ENCODE results near the gene AKAP7.
A peak's percentile ranks its signal among the peaks of the same experiment; 100 is the strongest.
"Not testable (repeated sequence)": the region's sequence is repeated elsewhere in the genome, so short reads cannot be mapped to it uniquely, and the experiment has no call there.

Gene AKAP7

GRCh38 chr6:131258010-131258652 is 122.9 kb downstream of the AKAP7 start:
- Histone ChIP-seq H3K4me2 (ENCODE audit: insufficient read depth, low read length) (no peak overlapping the region), H3K27me3 (ENCODE audit: insufficient read depth, low read length, poor library complexity) (no peaks in the 10 kb centered on the region), H3K4me3 (ENCODE audit: low read depth in 1 of 2, low read length in 2 of 2) (no peak overlapping the region), H3K9ac (ENCODE audit: low read depth, low read length) (no peak overlapping the region), H3K36me3 (ENCODE audit: insufficient read depth, low read length) (no peaks in the 10 kb centered on the region), H3K4me1 (ENCODE audit: insufficient read depth, low read length) (0 out of 2 replicates have a peak, but pooled peaks cover 5% of the 10 kb centered on the region), H4K20me1 (ENCODE audit: insufficient read depth, low read length) (no peaks in the 10 kb centered on the region), H3K9me3 (ENCODE audit: insufficient read depth, low read length, severe bottlenecking) (peaks cover 2% of the 10 kb centered on the region), H3K79me2 (ENCODE audit: insufficient read depth, low read length) (no peaks in the 10 kb centered on the region), H2AFZ (ENCODE audit: low read depth, low read length) (no peak overlapping the region), H3K27ac (ENCODE audit: low read length) (no peak overlapping the region)
- no peak for TF ChIP-seq CTCF (IDR thresholded peaks at IDR 0.05; ENCODE audit: borderline replicate concordance, extremely low read depth, low read length, poor library complexity, severe bottlenecking)
- DNase-seq (no peak), ATAC-seq (ENCODE audit: insufficient read depth, low read depth) (no peak)

- Histone ChIP-seq H3K9ac (ENCODE audit: low read depth, low read length) (no peak overlapping the region), H3K4me1 (ENCODE audit: insufficient read depth, low read length) (0 out of 2 replicates have a peak, but pooled peaks cover 5% of the 10 kb centered on the region), H4K20me1 (ENCODE audit: insufficient read depth, low read length) (no peaks in the 10 kb centered on the region), H3K27me3 (ENCODE audit: insufficient read depth, low read length, poor library complexity) (no peaks in the 10 kb centered on the region), H2AFZ (ENCODE audit: low read depth, low read length) (no peak overlapping the region), H3K36me3 (ENCODE audit: insufficient read depth, low read length) (no peaks in the 10 kb centered on the region), H3K9me3 (ENCODE audit: insufficient read depth, low read length, severe bottlenecking) (peaks cover 2% of the 10 kb centered on the region), H3K4me3 (ENCODE audit: low read depth in 1 of 2, low read length in 2 of 2) (no peak overlapping the region), H3K79me2 (ENCODE audit: insufficient read depth, low read length) (no peaks in the 10 kb centered on the region), H3K27ac (ENCODE audit: low read length) (0 out of 2 replicates have a peak overlapping the region, but pooled peaks have one; percentile 18), H3K4me2 (ENCODE audit: insufficient read depth, low read length) (no peak overlapping the region)
- TF ChIP-seq EZH2 (IDR thresholded peaks at IDR 0.05; ENCODE audit: borderline replicate concordance, low read depth, low read length, severe bottlenecking) = no peak
- no peak for TF ChIP-seq CTCF (IDR thresholded peaks at IDR 0.05; ENCODE audit: borderline replicate concordance, extremely low read depth, low read length, poor library complexity, severe bottlenecking)
- ATAC-seq (ENCODE audit: insufficient read depth, low read depth) = peak; percentile 40; the same call in 1 of the 3 replicates
- DNase-seq = no peak
Observed at GRCh38 chr6:131258816-131259476, 123.7 kb downstream of the AKAP7 start.

GRCh38 chr6:131260960-131261359 is 125.7 kb downstream of the AKAP7 start:
- not testable (repeated sequence) for H3K4me2 ChIP-seq (ENCODE audit: insufficient read depth, low read length); H3K36me3 ChIP-seq (ENCODE audit: insufficient read depth, low read length); H3K4me1 ChIP-seq (ENCODE audit: insufficient read depth, low read length); H3K9ac ChIP-seq (ENCODE audit: low read depth, low read length); H3K9me3 ChIP-seq (ENCODE audit: insufficient read depth, low read length, severe bottlenecking); DNase-seq; ATAC-seq (ENCODE audit: insufficient read depth, low read depth); H3K27me3 ChIP-seq (ENCODE audit: insufficient read depth, low read length, poor library complexity); H3K4me3 ChIP-seq (ENCODE audit: low read depth in 1 of 2, low read length in 2 of 2); H3K27ac ChIP-seq (ENCODE audit: low read length); H2AFZ ChIP-seq (ENCODE audit: low read depth, low read length); H3K79me2 ChIP-seq (ENCODE audit: insufficient read depth, low read length); H4K20me1 ChIP-seq (ENCODE audit: insufficient read depth, low read length)

GRCh38 chr6:131262060-131262459 is 126.8 kb downstream of the AKAP7 start:
- H3K27me3 ChIP-seq (ENCODE audit: insufficient read depth, low read length, poor library complexity) = no peaks in the 10 kb centered on the region
- no peak overlapping the region for H3K4me3 ChIP-seq (ENCODE audit: low read depth in 1 of 2, low read length in 2 of 2)
- H3K9ac ChIP-seq (ENCODE audit: low read depth, low read length) = no peak overlapping the region
- no peak for TF ChIP-seq EZH2 (IDR thresholded peaks at IDR 0.05; ENCODE audit: borderline replicate concordance, low read depth, low read length, severe bottlenecking)
- TF ChIP-seq CTCF (IDR thresholded peaks at IDR 0.05; ENCODE audit: borderline replicate concordance, extremely low read depth, low read length, poor library complexity, severe bottlenecking) = peak; percentile 26
- H3K9me3 ChIP-seq (ENCODE audit: insufficient read depth, low read length, severe bottlenecking) = peaks cover 2% of the 10 kb centered on the region
- no peaks in the 10 kb centered on the region for H4K20me1 ChIP-seq (ENCODE audit: insufficient read depth, low read length)
- no peaks in the 10 kb centered on the region for H3K4me1 ChIP-seq (ENCODE audit: insufficient read depth, low read length)
- H3K4me2 ChIP-seq (ENCODE audit: insufficient read depth, low read length) = no peak overlapping the region
- DNase-seq (no peak), ATAC-seq (ENCODE audit: insufficient read depth, low read depth) (no peak)
- no peaks in the 10 kb centered on the region for H3K36me3 ChIP-seq (ENCODE audit: insufficient read depth, low read length)
- H3K79me2 ChIP-seq (ENCODE audit: insufficient read depth, low read length) = no peaks in the 10 kb centered on the region
- H3K27ac ChIP-seq (ENCODE audit: low read length) = no peak overlapping the region
- no peak overlapping the region for H2AFZ ChIP-seq (ENCODE audit: low read depth, low read length)
